B cell (primary cell): Measurements from ENCODE around the gene PGS1. TPM values are rescaled to one million over a fixed set of nuclear protein-coding genes. Genes with fewer than 3 reads are reported as not detected.

Experiments
- ATAC-seq: fragments of 200-7000 bp; cut with Tn5 transposase; one replicate; pipeline ENCODE4 v1.10.0; 2021; ENCODE audit warnings: low read depth, mild to moderate bottlenecking, moderate number of reproducible peaks, moderate library complexity
- CTCF ChIA-PET: fragments of 350-600 bp; sonication (Branson Sonifier 250); formaldehyde crosslinking; loops from one replicate; lab custom pipeline; 2021; ENCODE audit warnings: antibody characterized with exemption, inconsistent platforms; lab: Charles Lee
- POLR2A ChIA-PET: fragments of 350-600 bp; sonication (Branson Sonifier 250); formaldehyde crosslinking; loops from one replicate; lab custom pipeline; 2021; ENCODE audit warnings: antibody characterized with exemption; lab: Charles Lee
- DNase-seq: peaks from one replicate; pipeline ENCODE4 v3.0.0; 2013
- H2AFZ ChIP-seq: 2 replicates; pipeline ENCODE4 v1.6.1; 2012; ENCODE audit warnings: mild to moderate bottlenecking, low read depth, low read length; ENCODE audit not compliant: insufficient read depth, poor library complexity, severe bottlenecking
- H3K27ac ChIP-seq, 2 donors: 1 replicate in 1 of 2; 2 replicates in 1 of 2; pipeline ENCODE4 v1.5.1; 2012 to 2013; ENCODE audit warnings: low read length in 2 of 2, mild to moderate bottlenecking in 2 of 2, moderate library complexity in 1 of 2
- H3K27me3 ChIP-seq, 4 experiments: fragments of 200-600 bp in 1 of 4; sonication (generic) in 1 of 4; replicated peaks in 1 of 4; 1 replicate in 2 of 4; 2 replicates in 2 of 4; pipeline versions ENCODE4 v1.6.1 to v1.7.0; 2013 to 2016; ENCODE audit warnings: low read length in 3 of 4, mild to moderate bottlenecking in 2 of 4, mixed read lengths in 1 of 4, moderate library complexity in 1 of 4; ENCODE audit not compliant: insufficient read depth in 4 of 4, control insufficient read depth in 3 of 4; ENCODE audit errors: control extremely low read depth in 1 of 4
- H3K36me3 ChIP-seq, 2 experiments: replicated peaks in 1 of 2; 1 replicate in 1 of 2; 2 replicates in 1 of 2; pipeline versions ENCODE4 v1.6.1 to v1.7.1; 2013; ENCODE audit warnings: low read length in 1 of 2; ENCODE audit not compliant: insufficient read depth in 2 of 2, control insufficient read depth in 1 of 2; ENCODE audit errors: control extremely low read depth in 1 of 2, extremely low read depth in 1 of 2
- H3K4me1 ChIP-seq, 2 donors: fragments of 200-600 bp in 1 of 2; sonication (generic) in 1 of 2; 1 replicate in 1 of 2; 2 replicates in 1 of 2; pipeline versions ENCODE4 v1.5.1 to v1.6.1; 2013 to 2017; ENCODE audit warnings: low read length in 2 of 2; ENCODE audit not compliant: control insufficient read depth in 2 of 2, insufficient read depth in 2 of 2
- H3K4me2 ChIP-seq: replicated peaks from 2 replicates; pipeline ENCODE3; 2012; ENCODE audit warnings: mild to moderate bottlenecking, low read depth, low read length; ENCODE audit not compliant: poor library complexity, severe bottlenecking
- H3K4me3 ChIP-seq, 5 experiments: fragments of 200-600 bp in 1 of 5; sonication (generic) in 1 of 5; 1 replicate in 3 of 5; 2 replicates in 2 of 5; pipeline versions ENCODE4 v1.5.1 to v1.7.0; 2011 to 2016; ENCODE audit warnings: low read length in 4 of 5, mild to moderate bottlenecking in 4 of 5, low read depth in 2 of 5, control low read depth in 1 of 5, moderate library complexity in 1 of 5; ENCODE audit not compliant: insufficient read depth in 1 of 5; ENCODE audit errors: control extremely low read depth in 1 of 5, extremely low read depth in 1 of 5
- H3K79me2 ChIP-seq: fragments of 200-600 bp; sonication (generic); one replicate; pipeline ENCODE4 v1.6.0; 2016; ENCODE audit warnings: low read length; ENCODE audit not compliant: control insufficient read depth, insufficient read depth
- H3K9ac ChIP-seq: fragments of 200-600 bp; sonication (generic); 2 replicates; pipeline ENCODE4 v1.6.1; 2017; ENCODE audit warnings: mild to moderate bottlenecking, low read length, moderate library complexity
- H3K9me3 ChIP-seq, 3 donors: one replicate each; pipeline versions ENCODE4 v1.6.1 to v1.7.1; 2013; ENCODE audit warnings: low read length in 2 of 3; ENCODE audit not compliant: control insufficient read depth in 2 of 3, insufficient read depth in 1 of 3; ENCODE audit errors: control extremely low read depth in 1 of 3
- H4K20me1 ChIP-seq: 2 replicates; pipeline ENCODE4 v1.6.0; 2012; ENCODE audit warnings: mild to moderate bottlenecking, low read length; ENCODE audit not compliant: insufficient read depth, control insufficient read depth, poor library complexity, severe bottlenecking
- H3K27ac Mint-ChIP-seq: one replicate; pipeline ENCODE4 v1.8.0; 2021; ENCODE audit warnings: mixed read lengths
- H3K27me3 Mint-ChIP-seq: one replicate; pipeline ENCODE4 v1.8.0; 2021; ENCODE audit warnings: mixed read lengths
- H3K4me1 Mint-ChIP-seq: one replicate; pipeline ENCODE4 v1.8.0; 2021; ENCODE audit warnings: mixed read lengths
- H3K4me3 Mint-ChIP-seq: one replicate; pipeline ENCODE4 v1.8.0; 2021; ENCODE audit warnings: mixed read lengths
- H3K9me3 Mint-ChIP-seq: one replicate; pipeline ENCODE4 v1.8.0; 2022; ENCODE audit warnings: mixed read lengths; ENCODE audit not compliant: insufficient read depth
- CTCF ChIP-seq: fragments of 200-600 bp; IDR thresholded peaks from one replicate; pipeline ENCODE4 v1.8.0; 2022; ENCODE audit warnings: antibody characterized with exemption, mild to moderate bottlenecking
- EZH2 ChIP-seq: IDR thresholded peaks from 2 replicates; pipeline ENCODE4 v1.6.1; 2012; ENCODE audit warnings: borderline replicate concordance, low read depth, mild to moderate bottlenecking, moderate library complexity, low read length; ENCODE audit not compliant: insufficient read depth, poor library complexity, severe bottlenecking
- WGBS: methylation state at CpG from one replicate; pipeline ENCODE4 v1.1.5; 2013; ENCODE audit warnings: missing lambda C conversion rate; ENCODE audit not compliant: insufficient coverage; 5-methylcytosine and 5-hydroxymethylcytosine counted together
- intact Hi-C: fragments of 100-400 bp; cut with micrococcal nuclease; formaldehyde crosslinking; loops from one replicate; pipeline ENCODE4 v1.10.0; 2022
- polyA plus RNA-seq: library from polyadenylated mRNA; depleted of rRNA; stranded (reverse); fragments of >200 nt; gene quantifications from 2 replicates; pipeline ENCODE4 v1.2.3, GENCODE V29; 2012
- total RNA-seq, 2 donors: library from RNA; stranded (reverse); fragments of 120-200 nt in 1 of 2; gene quantifications; 1 replicate in 1 of 2; 2 replicates in 1 of 2; pipeline versions ENCODE4 v1.2.3 to v1.2.4, GENCODE V29; 2013 to 2022

PGS1 gene
- total and polyA plus RNA-seq, 2 donors (not counting 1 experiment from before 2014, with no cell fraction given) = 85.1 to 88.3 TPM

GRCh38 chr17:78360371-78361224, 17.9 kb upstream of the PGS1 start:
- DNase-seq = peak; percentile 88
- Histone ChIP-seq H2AFZ (peak overlapping the region; percentile 78), H3K27ac (peak overlapping the region; percentile 8 to 66), H3K4me2 (peak overlapping the region; percentile 98), H3K4me3 (peak overlapping the region in 4 of 5 experiments; percentile 41 to 76 (median 64)), H3K27me3 (peaks cover 0 to 35% (median 7%) of the 10 kb centered on the region in 4 experiments), H3K4me1 (peaks cover 39 to 52% of the 10 kb centered on the region in 2 donors), H4K20me1 (peaks cover 13% of the 10 kb centered on the region), H3K9me3 (peaks cover 0 to under 1% (median 0%) of the 10 kb centered on the region in 3 donors), H3K36me3 (peaks cover 0 to 4% of the 10 kb centered on the region in 2 experiments), H3K9ac (peak overlapping the region; percentile 64), H3K79me2 (no peaks in the 10 kb centered on the region)
- CTCF ChIA-PET = interaction anchor here (0.6 to 9.1 kb wide), 25 partner anchors 9 to 492 kb away, joined by 3 to 171 read pairs (median 5); partner anchors contain the start of gene PGS1
- peak overlapping the region; percentile 91 for H3K4me3 Mint-ChIP-seq
- H3K27me3 Mint-ChIP-seq = peaks cover 20% of the 10 kb centered on the region
- intact Hi-C loops = loop anchor here (1.0 to 2.0 kb wide), 10 partner anchors 17 to 230 kb away; partner anchors contain the start of genes PGS1 and TMC8
- peak; percentile 92 for TF ChIP-seq CTCF
- TF ChIP-seq EZH2 = no peak
- ATAC-seq = peak; percentile 28
- H3K9me3 Mint-ChIP-seq = no peaks in the 10 kb centered on the region
- H3K4me1 Mint-ChIP-seq = peaks cover 39% of the 10 kb centered on the region
- H3K27ac Mint-ChIP-seq = peak overlapping the region; percentile 90
- POLR2A ChIA-PET = interaction anchor here (0.6 to 1.9 kb wide), 8 partner anchors 22 to 267 kb away, joined by 3 to 14 read pairs (median 3); partner anchors contain the start of genes AFMID and TK1
- 4% methylated on average over 48 of the region's 49 CpGs for WGBS
